Measurements from ENCODE around the gene LARGE1.

LARGE1 gene

GRCh38 chr22:33648478-33648877 is 271.8 kb downstream of the LARGE1 start:
- TF ChIP-seq CTCF (IDR thresholded peaks at IDR 0.05; ENCODE audit: low read depth, low read length) = no peak
- DNase-seq (ENCODE audit: extremely low read depth, low read depth) = no peak

- TF ChIP-seq CTCF (IDR thresholded peaks at IDR 0.05; ENCODE audit: low read depth, low read length) = no peak
- no peak for DNase-seq (ENCODE audit: extremely low read depth, low read depth)
Observed at GRCh38 chr22:33640900-33641299, 279.4 kb downstream of the LARGE1 start.

- no peak for DNase-seq (ENCODE audit: extremely low read depth, low read depth)
- TF ChIP-seq CTCF (IDR thresholded peaks at IDR 0.05; ENCODE audit: low read depth, low read length) = no peak
Observed at GRCh38 chr22:33639588-33640254, 280.6 kb downstream of the LARGE1 start.

GRCh38 chr22:33635766-33636165 is 284.5 kb downstream of the LARGE1 start:
- TF ChIP-seq CTCF (IDR thresholded peaks at IDR 0.05; ENCODE audit: low read depth, low read length) = no peak
- DNase-seq (ENCODE audit: extremely low read depth, low read depth) = no peak

GRCh38 chr22:33631777-33632176 is 288.5 kb downstream of the LARGE1 start:
- no peak for TF ChIP-seq CTCF (IDR thresholded peaks at IDR 0.05; ENCODE audit: low read depth, low read length)
- DNase-seq (ENCODE audit: extremely low read depth, low read depth) = no peak

- no peak for DNase-seq (ENCODE audit: extremely low read depth, low read depth)
- TF ChIP-seq CTCF (IDR thresholded peaks at IDR 0.05; ENCODE audit: low read depth, low read length) = no peak
Observed at GRCh38 chr22:33625959-33626358, 294.3 kb downstream of the LARGE1 start.

- no peak for DNase-seq (ENCODE audit: extremely low read depth, low read depth)
- no peak for TF ChIP-seq CTCF (IDR thresholded peaks at IDR 0.05; ENCODE audit: low read depth, low read length)
Observed at GRCh38 chr22:33620085-33620484, 300.2 kb downstream of the LARGE1 start.

Data from AG09319 (cell line).